Naive B cell (primary cell): ENCODE results near the gene PLA2G2C. TPM values are rescaled to one million over a fixed set of nuclear protein-coding genes. Genes with fewer than 3 reads are reported as not detected.
"Not testable (repeated sequence)": the region's sequence is repeated elsewhere in the genome, so short reads cannot be mapped to it uniquely, and the experiment has no call there.

ENCODE experiments used
- ATAC-seq, 2 donors: fragments of 150-1000 bp; cut with Tn5 transposase; 2 replicates each; pipeline ENCODE4 v1.10.0; 2021; ENCODE audit warnings: low read depth in 2 of 2, mild to moderate bottlenecking in 2 of 2, moderate library complexity in 2 of 2
- DNase-seq: peaks from one replicate; pipeline ENCODE4 v3.0.0; 2022
- H3K27ac Mint-ChIP-seq, 6 donors: one replicate each; pipeline ENCODE4 v1.8.0; 2020 to 2022; ENCODE audit warnings: mild to moderate bottlenecking in 6 of 6, mixed read lengths in 6 of 6, moderate library complexity in 5 of 6, inconsistent platforms in 2 of 6
- H3K27me3 Mint-ChIP-seq, 3 donors: one replicate each; pipeline ENCODE4 v1.8.0; 2021 to 2022; ENCODE audit warnings: mixed read lengths in 3 of 3, mild to moderate bottlenecking in 1 of 3
- H3K36me3 Mint-ChIP-seq, 2 donors: one replicate each; pipeline ENCODE4 v1.8.0; 2020 to 2022; ENCODE audit warnings: mixed read lengths in 2 of 2, inconsistent platforms in 1 of 2, mild to moderate bottlenecking in 1 of 2
- H3K4me1 Mint-ChIP-seq, 3 donors: one replicate each; pipeline ENCODE4 v1.8.0; 2020 to 2022; ENCODE audit warnings: mixed read lengths in 3 of 3, inconsistent platforms in 1 of 3, mild to moderate bottlenecking in 1 of 3, moderate library complexity in 1 of 3
- H3K4me3 Mint-ChIP-seq, 8 donors: one replicate each; pipeline ENCODE4 v1.8.0; 2020 to 2022; ENCODE audit warnings: mild to moderate bottlenecking in 8 of 8, mixed read lengths in 8 of 8, moderate library complexity in 8 of 8, inconsistent platforms in 2 of 8
- H3K9me3 Mint-ChIP-seq, 7 donors: one replicate each; pipeline ENCODE4 v1.8.0; 2020 to 2022; ENCODE audit warnings: mixed read lengths in 7 of 7, mild to moderate bottlenecking in 5 of 7, inconsistent platforms in 2 of 7, moderate library complexity in 1 of 7
- polyA plus RNA-seq, 6 donors: library from polyadenylated mRNA; unstranded; fragments of 300-500 nt; fragmentation: Illumina TruSeq; gene quantifications; one replicate each; pipeline ENCODE4 v1.2.3, GENCODE V29; 2021; ENCODE audit warnings: low read depth in 6 of 6

Gene PLA2G2C
- polyA plus RNA-seq, 6 donors from 2014 or later, result not detected

DNA sequence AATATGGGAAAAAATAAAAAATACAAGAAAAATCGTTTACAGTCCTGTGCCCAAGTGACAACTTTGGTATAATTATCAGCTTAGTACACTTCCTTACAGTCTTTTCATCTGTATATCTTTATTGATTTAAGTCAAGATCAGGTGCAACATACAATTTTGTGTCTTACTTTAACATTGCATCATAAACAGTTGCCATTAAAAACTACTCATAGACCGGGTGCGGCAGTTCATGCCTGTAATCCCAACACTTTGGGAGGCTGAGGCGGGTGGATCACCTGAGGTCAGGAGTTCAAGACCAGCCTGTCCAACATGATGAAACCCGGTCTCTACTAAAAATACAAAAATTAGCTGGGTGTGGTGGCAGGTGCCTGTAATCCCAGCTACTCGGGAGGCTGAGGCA lies 32.7 kb upstream of the PLA2G2C start:
- not testable (repeated sequence) for H3K9me3 Mint-ChIP-seq, H3K4me1 Mint-ChIP-seq, H3K27ac Mint-ChIP-seq, DNase-seq, ATAC-seq, H3K36me3 Mint-ChIP-seq, H3K4me3 Mint-ChIP-seq
- H3K27me3 Mint-ChIP-seq, result peaks cover 24 to 55% (median 28%) of the 10 kb centered on the region in 3 donors

DNA sequence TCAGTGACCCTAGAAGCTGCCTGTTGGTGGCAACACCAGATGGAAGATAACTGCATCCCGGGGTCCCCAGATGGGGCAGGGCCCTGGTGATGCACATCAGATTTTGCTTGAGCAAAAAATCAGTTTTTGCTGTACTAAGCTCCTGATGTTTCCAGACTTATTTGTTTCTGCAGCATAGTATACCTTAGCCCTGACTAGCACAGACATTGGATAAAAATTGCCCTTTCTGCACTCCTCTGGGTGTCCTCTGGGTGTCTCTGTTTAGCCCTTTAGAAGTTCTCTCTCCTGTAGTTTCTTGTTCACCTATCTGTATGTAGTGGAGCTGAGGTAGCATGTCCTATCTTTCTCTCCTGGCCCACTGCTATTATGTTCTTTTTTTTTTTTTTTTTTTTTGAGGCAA lies 30.3 kb upstream of the PLA2G2C start:
- Mint-ChIP-seq H3K4me3 (no peak overlapping the region), H3K36me3 (no peaks in the 10 kb centered on the region), H3K9me3 (peaks cover 0 to 9% (median 3%) of the 10 kb centered on the region in 7 donors), H3K27me3 (peaks cover 9 to 32% (median 15%) of the 10 kb centered on the region in 3 donors), H3K27ac (no peak overlapping the region), H3K4me1 (peaks cover 0 to 14% (median 10%) of the 10 kb centered on the region in 3 donors)
- no peak for DNase-seq
- ATAC-seq, result peak in 1 of 2 donors; percentile 48

DNA sequence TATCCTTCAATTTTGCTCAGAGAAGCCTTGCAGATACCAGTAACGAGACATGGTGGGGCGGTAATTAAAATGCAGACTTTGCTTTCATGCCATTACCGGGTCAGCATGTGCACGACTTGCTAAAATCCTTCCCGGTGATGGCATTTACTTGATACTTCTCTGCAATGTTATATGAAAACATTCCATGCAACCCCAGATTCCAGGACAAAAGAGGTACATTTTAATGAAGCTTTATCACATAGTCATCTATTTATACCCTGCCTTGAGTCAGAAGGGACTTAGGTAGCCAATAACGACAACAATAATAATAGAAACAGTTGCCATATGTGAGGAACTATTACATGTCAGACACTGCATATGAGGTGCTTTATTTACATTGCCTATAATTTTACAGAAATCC lies 29.4 kb upstream of the PLA2G2C start:
- Mint-ChIP-seq H3K9me3 (peaks cover 0 to 9% (median 3%) of the 10 kb centered on the region in 7 donors), H3K4me3 (no peak overlapping the region), H3K36me3 (no peaks in the 10 kb centered on the region), H3K27ac (no peak overlapping the region), H3K27me3 (peaks cover 13 to 27% (median 16%) of the 10 kb centered on the region in 3 donors), H3K4me1 (peaks cover 3 to 14% (median 10%) of the 10 kb centered on the region in 3 donors)
- ATAC-seq (no peak), DNase-seq (no peak)

DNA sequence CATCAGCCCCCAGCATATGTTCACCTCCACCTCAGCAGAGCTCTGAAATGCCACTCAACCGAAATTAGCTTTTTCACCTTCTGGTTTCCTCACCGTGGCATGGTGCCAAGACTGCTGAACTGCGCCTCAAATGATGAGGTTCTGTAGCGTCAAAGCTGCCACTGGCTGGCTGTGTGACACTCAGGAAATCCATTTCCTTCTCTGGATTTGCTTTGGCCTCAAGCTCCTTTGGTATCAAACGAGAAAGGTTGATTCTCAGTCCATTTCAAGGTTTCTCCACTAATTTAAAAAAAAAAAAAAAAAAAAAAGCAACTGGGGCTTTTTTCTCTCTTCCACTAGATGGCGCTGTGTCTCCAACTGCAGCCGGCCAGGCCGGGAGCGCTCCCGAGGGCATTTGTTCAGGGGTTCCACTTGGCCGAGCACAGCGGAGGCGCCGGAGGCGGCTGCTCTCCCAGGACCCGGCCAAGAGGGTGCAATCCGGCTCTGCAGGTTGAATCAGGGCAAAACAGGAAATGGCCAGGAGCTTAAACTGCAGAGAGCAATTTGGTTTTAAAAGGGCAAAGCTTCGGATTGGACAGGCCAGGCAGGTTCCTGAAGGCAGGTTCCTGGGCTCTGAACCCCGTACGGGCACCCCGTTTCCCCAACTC lies 26.5 kb upstream of the PLA2G2C start:
- H3K27me3 Mint-ChIP-seq, result peaks cover 18 to 34% (median 18%) of the 10 kb centered on the region in 3 donors

DNA sequence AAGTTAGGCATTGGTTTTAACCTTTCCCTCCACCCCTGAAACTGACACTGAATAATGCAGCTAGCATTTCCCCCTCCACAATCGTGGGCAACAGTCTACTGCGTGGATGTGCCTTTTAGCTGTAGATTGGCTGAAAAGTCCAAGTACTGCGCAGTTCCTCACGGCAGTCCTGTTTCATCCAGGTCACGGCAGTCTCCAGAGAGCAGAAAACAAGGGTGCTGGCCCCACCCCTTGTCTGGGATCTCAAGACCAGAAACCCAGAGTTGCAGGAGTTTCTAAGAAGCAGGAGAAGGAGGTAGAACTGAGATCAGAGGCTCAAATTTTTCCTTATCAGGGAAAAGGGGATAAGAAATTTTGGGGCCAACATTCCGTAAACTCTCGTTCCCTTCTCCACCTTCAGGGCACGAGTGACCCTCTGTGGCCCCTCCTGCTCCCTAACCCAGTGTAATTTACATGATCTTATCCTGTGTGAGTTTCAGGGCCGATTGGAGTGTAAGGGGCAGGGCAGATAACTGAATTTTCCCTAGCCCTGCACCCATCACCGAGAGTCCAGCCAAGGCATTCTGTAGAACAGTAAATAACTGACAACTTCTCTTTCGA lies 25.9 kb upstream of the PLA2G2C start:
- ATAC-seq (no peak), DNase-seq (no peak)
- H3K9me3 Mint-ChIP-seq, result peaks cover 0 to 9% (median 3%) of the 10 kb centered on the region in 7 donors
- H3K4me1 Mint-ChIP-seq, result peaks cover 4 to 14% (median 10%) of the 10 kb centered on the region in 3 donors
- peak overlapping the region in 4 of 8 donors; percentile 60 to 85 (median 80) for H3K4me3 Mint-ChIP-seq
- H3K36me3 Mint-ChIP-seq, result no peaks in the 10 kb centered on the region
- H3K27me3 Mint-ChIP-seq, result peaks cover 18 to 40% (median 21%) of the 10 kb centered on the region in 3 donors
- no peak overlapping the region for H3K27ac Mint-ChIP-seq

More for the DNA sequence above, 26.5 kb upstream of the PLA2G2C start:
- ATAC-seq (peak; percentile 73 to 86), DNase-seq (peak; percentile 43)
- Mint-ChIP-seq H3K4me1 (peaks cover 4 to 14% (median 10%) of the 10 kb centered on the region in 3 donors), H3K9me3 (peaks cover 0 to 9% (median 3%) of the 10 kb centered on the region in 7 donors), H3K4me3 (peak overlapping the region in 7 of 8 donors; percentile 60 to 92 (median 79)), H3K27ac (peak overlapping the region in 1 of 6 donors; percentile 73), H3K36me3 (no peaks in the 10 kb centered on the region)

DNA sequence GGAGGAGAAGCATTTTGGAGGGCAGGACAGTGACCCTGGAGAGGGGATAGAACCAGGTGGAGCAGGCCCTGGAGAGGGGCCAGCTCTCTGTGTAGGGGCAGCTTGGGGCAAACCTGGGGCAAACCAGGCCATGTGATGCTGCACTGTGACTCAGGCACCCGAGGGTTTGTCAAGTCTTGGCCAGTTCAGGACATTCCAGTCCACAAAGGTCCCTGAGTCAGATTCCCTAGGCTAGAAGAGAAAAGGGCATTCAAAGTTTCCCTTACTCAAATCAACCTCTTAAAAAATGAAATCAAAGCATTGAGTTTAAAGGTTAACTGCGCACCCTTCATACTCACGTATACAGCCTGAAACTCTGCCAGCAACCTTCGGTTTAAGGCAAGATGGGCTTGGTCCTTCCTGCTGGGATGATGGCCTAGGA lies 25.2 kb upstream of the PLA2G2C start:
- no peak overlapping the region for H3K27ac Mint-ChIP-seq
- H3K4me3 Mint-ChIP-seq, result no peak overlapping the region
- peaks cover 0 to 7% (median 2%) of the 10 kb centered on the region in 7 donors for H3K9me3 Mint-ChIP-seq
- peaks cover 4 to 14% (median 10%) of the 10 kb centered on the region in 3 donors for H3K4me1 Mint-ChIP-seq
- peaks cover 18 to 44% (median 21%) of the 10 kb centered on the region in 3 donors for H3K27me3 Mint-ChIP-seq
- no peaks in the 10 kb centered on the region for H3K36me3 Mint-ChIP-seq
- ATAC-seq, result no peak
- no peak for DNase-seq

DNA sequence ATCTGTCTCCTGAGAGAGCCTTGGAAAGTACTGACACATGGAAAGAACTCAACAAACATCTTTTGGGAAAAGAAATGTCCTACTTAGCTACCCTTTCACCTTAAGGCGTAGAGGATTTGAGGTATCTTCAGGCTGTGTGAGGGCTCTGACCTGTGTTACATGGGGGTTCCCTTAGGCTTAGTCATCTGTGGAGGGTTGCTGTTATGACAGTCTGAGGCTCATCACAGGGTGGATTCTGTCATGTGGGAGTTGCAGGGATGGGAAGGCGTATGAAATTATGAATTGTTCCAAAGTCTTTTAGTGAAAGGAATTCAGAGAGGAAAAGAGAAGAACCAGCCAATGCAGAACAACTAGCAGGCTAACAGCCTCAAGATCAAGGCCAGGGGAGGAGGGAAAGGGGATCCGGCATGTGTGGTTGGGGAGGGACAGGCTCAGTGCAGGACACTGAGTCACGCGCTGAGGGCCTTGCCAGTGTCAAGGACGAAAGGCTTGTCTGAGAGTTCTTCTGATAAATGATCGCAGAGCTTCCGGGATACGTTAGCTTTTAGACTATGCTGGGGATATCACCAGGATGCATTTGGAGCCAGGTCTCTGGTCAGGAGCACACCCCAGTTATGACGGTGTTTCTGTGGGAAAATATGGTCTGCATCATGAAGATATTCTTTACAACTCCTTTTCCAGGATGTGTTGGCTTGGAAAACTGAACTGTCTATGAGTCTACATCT lies 24.6 kb upstream of the PLA2G2C start:
- peak overlapping the region in 1 of 6 donors; percentile 90 for H3K27ac Mint-ChIP-seq
- peaks cover 4 to 14% (median 10%) of the 10 kb centered on the region in 3 donors for H3K4me1 Mint-ChIP-seq
- ATAC-seq (no peak), DNase-seq (no peak)
- H3K4me3 Mint-ChIP-seq, result peak overlapping the region in 1 of 8 donors; percentile 75
- no peaks in the 10 kb centered on the region for H3K36me3 Mint-ChIP-seq
- peaks cover 18 to 44% (median 21%) of the 10 kb centered on the region in 3 donors for H3K27me3 Mint-ChIP-seq
- peaks cover 0 to under 1% (median 0%) of the 10 kb centered on the region in 7 donors for H3K9me3 Mint-ChIP-seq

DNA sequence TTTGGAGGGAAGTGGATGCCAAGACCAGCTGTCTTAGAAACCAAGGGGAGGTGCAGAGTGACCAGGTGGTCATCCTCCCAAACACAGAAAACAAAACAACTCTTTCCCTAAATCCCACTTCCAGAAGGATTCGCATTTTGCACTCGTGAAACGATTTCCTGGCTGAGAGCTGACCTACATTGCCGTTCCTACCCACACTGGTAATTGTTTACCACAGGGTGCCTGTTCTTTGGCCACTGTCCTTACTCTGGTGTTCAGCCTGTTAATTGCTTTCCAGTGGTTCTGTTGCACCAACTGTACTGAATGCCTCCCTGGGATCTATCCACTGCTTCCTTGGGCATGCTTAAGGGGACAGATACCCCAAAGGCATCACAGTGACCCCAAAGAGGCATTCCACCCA lies 23.2 kb upstream of the PLA2G2C start:
- H3K4me1 Mint-ChIP-seq, result peaks cover 4 to 14% (median 10%) of the 10 kb centered on the region in 3 donors
- DNase-seq (no peak), ATAC-seq (no peak)
- no peaks in the 10 kb centered on the region for H3K36me3 Mint-ChIP-seq
- H3K27ac Mint-ChIP-seq, result no peak overlapping the region
- H3K9me3 Mint-ChIP-seq, result no peaks in the 10 kb centered on the region
- peaks cover 18 to 40% (median 25%) of the 10 kb centered on the region in 3 donors for H3K27me3 Mint-ChIP-seq
- H3K4me3 Mint-ChIP-seq, result no peak overlapping the region

DNA sequence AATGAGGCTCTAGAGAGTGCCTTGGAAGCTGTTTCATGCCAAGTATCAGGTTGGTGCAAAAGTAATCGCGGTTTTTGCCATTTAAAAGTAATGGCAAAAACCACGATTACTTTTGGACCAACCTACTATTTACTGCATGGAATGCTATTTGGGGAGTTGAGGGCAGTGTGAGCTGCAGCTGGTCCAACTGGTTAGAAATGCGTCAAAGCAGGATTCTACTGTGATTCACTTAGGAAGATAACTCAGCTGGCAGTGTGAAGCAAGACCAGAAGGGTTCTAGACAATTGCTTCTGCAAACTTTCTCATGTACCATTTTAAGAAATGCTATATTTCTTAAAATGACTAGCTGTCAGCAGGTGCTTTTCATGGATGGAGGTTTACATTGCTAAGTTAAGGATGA lies 21.2 kb upstream of the PLA2G2C start:
- H3K27me3 Mint-ChIP-seq, result peaks cover 35 to 57% (median 36%) of the 10 kb centered on the region in 3 donors
- ATAC-seq (no peak), DNase-seq (no peak)
- no peaks in the 10 kb centered on the region for H3K36me3 Mint-ChIP-seq
- H3K27ac Mint-ChIP-seq, result no peak overlapping the region
- H3K4me3 Mint-ChIP-seq, result no peak overlapping the region
- H3K9me3 Mint-ChIP-seq, result no peaks in the 10 kb centered on the region
- H3K4me1 Mint-ChIP-seq, result peaks cover 1 to 5% (median 4%) of the 10 kb centered on the region in 3 donors

DNA sequence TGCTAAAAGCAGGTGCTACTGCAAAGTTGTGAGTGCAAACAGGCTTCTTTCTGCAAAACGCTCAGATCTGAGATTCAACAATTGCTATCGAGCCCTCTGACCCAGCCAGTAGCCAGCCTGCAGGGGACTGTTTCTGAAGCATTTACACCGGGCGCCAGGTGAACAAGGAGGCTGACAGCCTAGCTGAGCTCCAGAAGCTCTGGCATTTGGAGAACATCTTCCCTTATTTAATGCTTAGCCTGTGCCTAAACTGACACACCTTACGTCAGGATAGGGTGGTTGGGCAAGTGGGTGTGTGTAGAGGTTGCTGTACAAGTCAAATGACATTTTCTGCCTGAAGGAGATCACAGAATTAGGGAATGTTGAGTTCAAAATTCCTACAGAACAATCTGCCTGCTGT lies 15.8 kb upstream of the PLA2G2C start:
- ATAC-seq (no peak), DNase-seq (no peak)
- Mint-ChIP-seq H3K36me3 (no peaks in the 10 kb centered on the region), H3K4me3 (no peak overlapping the region), H3K4me1 (no peaks in the 10 kb centered on the region), H3K27ac (no peak overlapping the region), H3K9me3 (peaks cover 0 to 1% (median 0%) of the 10 kb centered on the region in 7 donors), H3K27me3 (peaks cover 35 to 64% (median 59%) of the 10 kb centered on the region in 3 donors)

DNA sequence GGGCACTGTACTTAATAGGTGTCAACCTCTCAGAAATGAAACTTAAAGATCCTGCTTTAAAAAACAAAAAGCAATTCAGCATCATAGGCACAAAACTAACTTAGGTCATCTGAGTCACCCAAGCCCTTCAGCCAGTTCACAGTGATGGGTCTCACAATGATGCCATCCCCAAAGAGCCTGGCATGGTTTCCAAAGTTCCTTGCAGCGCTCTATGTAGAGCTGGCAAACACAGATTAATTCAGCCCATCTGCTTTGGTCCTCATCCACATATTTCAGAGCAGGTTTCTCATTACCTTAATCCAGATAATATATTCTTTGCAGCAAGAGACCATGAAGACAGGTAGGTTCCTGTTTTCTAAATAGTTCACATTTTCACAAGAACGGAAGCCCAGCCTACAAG lies 14.6 kb upstream of the PLA2G2C start:
- Mint-ChIP-seq H3K9me3 (peaks cover 0 to 1% (median 0%) of the 10 kb centered on the region in 7 donors), H3K4me3 (no peak overlapping the region), H3K27ac (no peak overlapping the region), H3K36me3 (no peaks in the 10 kb centered on the region), H3K27me3 (peaks cover 39 to 71% (median 67%) of the 10 kb centered on the region in 3 donors), H3K4me1 (no peaks in the 10 kb centered on the region)
- DNase-seq, result no peak
- ATAC-seq, result no peak

DNA sequence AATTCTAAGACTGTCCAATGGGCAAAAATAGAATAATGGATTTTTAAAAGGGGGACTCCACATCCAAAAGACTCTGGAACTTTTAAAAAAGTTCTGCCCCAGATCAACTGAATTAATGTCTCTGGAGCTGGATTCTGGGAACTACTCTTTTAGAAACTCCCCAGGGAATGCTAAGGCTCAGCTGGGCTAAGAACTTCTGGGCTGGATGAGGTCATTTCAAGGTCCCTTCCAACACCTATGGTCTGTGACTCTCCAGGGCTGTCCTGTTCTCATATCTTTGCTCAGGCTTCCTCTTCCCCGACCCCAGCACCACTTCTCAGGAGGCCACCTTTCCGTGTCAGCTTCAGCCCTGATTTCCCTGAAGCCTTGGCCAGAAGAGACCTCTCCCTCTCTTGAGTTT lies 13.5 kb upstream of the PLA2G2C start:
- ATAC-seq (no peak), DNase-seq (no peak)
- no peak overlapping the region for H3K4me3 Mint-ChIP-seq
- H3K9me3 Mint-ChIP-seq, result peaks cover 0 to 1% (median 0%) of the 10 kb centered on the region in 7 donors
- no peaks in the 10 kb centered on the region for H3K36me3 Mint-ChIP-seq
- H3K27ac Mint-ChIP-seq, result peak overlapping the region in 1 of 6 donors; percentile 66
- H3K27me3 Mint-ChIP-seq, result peaks cover 45 to 81% (median 74%) of the 10 kb centered on the region in 3 donors
- peaks cover 0 to 5% (median 0%) of the 10 kb centered on the region in 3 donors for H3K4me1 Mint-ChIP-seq

DNA sequence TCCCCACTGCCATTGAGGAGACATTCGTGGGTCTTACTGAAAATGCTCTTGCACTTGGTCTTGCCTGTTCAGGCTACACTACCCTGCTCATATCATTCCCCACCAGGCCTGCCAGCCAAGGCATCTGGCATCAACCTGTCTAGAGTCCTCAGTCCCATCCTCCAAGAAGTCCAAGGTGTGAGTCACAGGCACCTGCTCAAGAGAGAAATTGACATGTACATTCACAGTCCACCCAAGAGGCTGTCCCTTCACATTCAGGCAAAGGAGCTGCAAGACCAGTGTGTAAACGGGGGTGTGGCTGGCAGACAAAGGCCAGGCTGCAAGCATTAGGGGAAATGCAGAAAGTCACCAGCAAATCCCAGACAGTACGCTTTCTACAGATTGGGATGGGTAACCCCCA lies 13.1 kb upstream of the PLA2G2C start:
- no peaks in the 10 kb centered on the region for H3K36me3 Mint-ChIP-seq
- H3K27me3 Mint-ChIP-seq, result peaks cover 47 to 79% (median 75%) of the 10 kb centered on the region in 3 donors
- no peak for DNase-seq
- H3K4me3 Mint-ChIP-seq, result no peak overlapping the region
- no peak for ATAC-seq
- H3K4me1 Mint-ChIP-seq, result peaks cover 0 to 6% (median 0%) of the 10 kb centered on the region in 3 donors
- H3K27ac Mint-ChIP-seq, result no peak overlapping the region
- peaks cover 0 to 1% (median 0%) of the 10 kb centered on the region in 7 donors for H3K9me3 Mint-ChIP-seq
